Fibroblast of lung (primary cell): Measurements from ENCODE around the gene ACTL6B. TPM values are rescaled to one million over a fixed set of nuclear protein-coding genes. Genes with fewer than 3 reads are reported as not detected.

ENCODE experiments used
- DNase-seq, 2 donors: peaks; one replicate each; pipeline versions ENCODE4 v3.0.0 to v3.0.0-alpha.2; 2010; ENCODE audit warnings: low read depth in 2 of 2
- H2AFZ ChIP-seq: 2 replicates; pipeline ENCODE4 v1.5.1; 2012; ENCODE audit warnings: low read length, control low read depth, inconsistent platforms
- H3K27ac ChIP-seq: 2 replicates; pipeline ENCODE4 v1.5.1; 2011; ENCODE audit warnings: low read length, control low read depth; ENCODE audit not compliant: insufficient read depth
- H3K27me3 ChIP-seq: 2 replicates; pipeline ENCODE4 v1.5.1; 2011; ENCODE audit warnings: mild to moderate bottlenecking, low read length; ENCODE audit not compliant: control insufficient read depth, insufficient read depth
- H3K36me3 ChIP-seq: 2 replicates; pipeline ENCODE4 v1.5.1; 2011; ENCODE audit warnings: low read length; ENCODE audit not compliant: control insufficient read depth, insufficient read depth
- H3K4me1 ChIP-seq: 2 replicates; pipeline ENCODE4 v1.5.1; 2011; ENCODE audit warnings: low read length; ENCODE audit not compliant: control insufficient read depth, insufficient read depth; ENCODE audit errors: extremely low read depth
- H3K4me2 ChIP-seq: 2 replicates; pipeline ENCODE4 v1.5.1; 2011; ENCODE audit warnings: low read length, control low read depth; ENCODE audit not compliant: insufficient read depth; ENCODE audit errors: extremely low read depth
- H3K4me3 ChIP-seq, 4 experiments: fragments of 200-600 bp in 1 of 4; sonication (generic) in 1 of 4; replicated peaks in 1 of 4; 2 replicates each; pipeline ENCODE4 v1.5.1; 2011 to 2016; ENCODE audit warnings: low read length in 4 of 4, low read depth in 3 of 4, mild to moderate bottlenecking in 3 of 4, control low read depth in 2 of 4, inconsistent platforms in 1 of 4, mixed read lengths in 1 of 4; ENCODE audit not compliant: insufficient read depth in 1 of 4; ENCODE audit errors: control extremely low read depth in 1 of 4
- H3K79me2 ChIP-seq: 2 replicates; pipeline ENCODE4 v1.5.1; 2012; ENCODE audit warnings: mild to moderate bottlenecking, low read length, inconsistent platforms; ENCODE audit not compliant: control insufficient read depth, insufficient read depth
- H3K9ac ChIP-seq: 2 replicates; pipeline ENCODE4 v1.5.1; 2011; ENCODE audit warnings: mild to moderate bottlenecking, low read length, control low read depth; ENCODE audit not compliant: insufficient read depth
- H3K9me3 ChIP-seq: 2 replicates; pipeline ENCODE4 v1.5.1; 2012; ENCODE audit warnings: low read depth, low read length; ENCODE audit not compliant: control insufficient read depth, insufficient read depth
- H4K20me1 ChIP-seq: 2 replicates; pipeline ENCODE4 v1.5.1; 2011; ENCODE audit warnings: low read length; ENCODE audit not compliant: control insufficient read depth, insufficient read depth; ENCODE audit errors: extremely low read depth
- CTCF ChIP-seq, 2 donors: IDR thresholded peaks in 1 of 2; conservative IDR thresholded peaks in 1 of 2; 1 replicate in 1 of 2; 2 replicates in 1 of 2; pipeline ENCODE4 v1.5.1; 2011 to 2012; ENCODE audit warnings: low read length in 2 of 2, control low read depth in 1 of 2, inconsistent platforms in 1 of 2, low read depth in 1 of 2, mild to moderate bottlenecking in 1 of 2
- EZH2 ChIP-seq: IDR thresholded peaks from 2 replicates; pipeline ENCODE4 v1.5.1; 2012; ENCODE audit warnings: low read length, control low read depth, mild to moderate bottlenecking; ENCODE audit errors: missing control alignments
- polyA plus RNA-seq, 2 donors: library from polyadenylated mRNA; depleted of rRNA in 1 of 2; stranded (reverse) in 1 of 2; unstranded in 1 of 2; fragments of >200 nt; gene quantifications; 2 replicates each; pipeline ENCODE4 v1.2.1, GENCODE V29; 2011 to 2012; ENCODE audit warnings: missing spikeins in 1 of 2
- total RNA-seq: library from RNA; depleted of rRNA; stranded (reverse); fragments of >200 nt; gene quantifications from 2 replicates; pipeline ENCODE4 v1.2.1, GENCODE V29; 2014

The ACTL6B gene
- total and polyA plus RNA-seq, 2 donors (not counting 1 experiment from before 2014, with no cell fraction given) = not detected

- DNase-seq = no peak
- Histone ChIP-seq H3K27me3 (no peaks in the 10 kb centered on the region), H3K27ac (no peak overlapping the region), H3K9me3 (no peaks in the 10 kb centered on the region), H3K4me3 (no peak overlapping the region), H3K9ac (no peak overlapping the region), H3K4me1 (no peaks in the 10 kb centered on the region), H3K79me2 (no peaks in the 10 kb centered on the region), H4K20me1 (no peaks in the 10 kb centered on the region), H2AFZ (no peak overlapping the region), H3K4me2 (no peak overlapping the region), H3K36me3 (no peaks in the 10 kb centered on the region)
- TF ChIP-seq CTCF (conservative IDR thresholded peaks at IDR 0.05 in 1 of 2, IDR thresholded peaks at IDR 0.05 in 1 of 2; ENCODE audit: low read depth in 1 of 2, low read length in 2 of 2) = no peak
- no peak for TF ChIP-seq EZH2
Observed at GRCh38 chr7:100641860-100642533, 14.3 kb downstream of the ACTL6B start.

- no peak within 1 kb of the TSS for H3K4me3 ChIP-seq
- no peak within 1 kb of the TSS for H3K27ac ChIP-seq
- H3K4me1 ChIP-seq = no peaks in the 10 kb centered on the region
- H3K36me3 ChIP-seq = no peaks in the 10 kb centered on the region
- H3K9ac ChIP-seq = no peak within 1 kb of the TSS
- no peak within 1 kb of the TSS for H2AFZ ChIP-seq
- no peaks in the 10 kb centered on the region for H4K20me1 ChIP-seq
- DNase-seq = no peak
- no peaks in the 10 kb centered on the region for H3K9me3 ChIP-seq
- no peak within 1 kb of the TSS for H3K4me2 ChIP-seq
- no peaks in the 10 kb centered on the region for H3K27me3 ChIP-seq
- TF ChIP-seq CTCF (conservative IDR thresholded peaks at IDR 0.05 in 1 of 2, IDR thresholded peaks at IDR 0.05 in 1 of 2; ENCODE audit: low read depth in 1 of 2, low read length in 2 of 2) (no peak), EZH2 (no peak)
- H3K79me2 ChIP-seq = no peaks in the 10 kb centered on the region
Observed at GRCh38 chr7:100641463-100641859, 14.8 kb downstream of the ACTL6B start, which contains the start of gene TFR2. Gene TFR2 (minus strand): TSS chr7:100641552. CDS start chr7:100641509, 43 bp downstream.

- H3K4me1 ChIP-seq = no peaks in the 10 kb centered on the region
- DNase-seq = no peak
- H3K9me3 ChIP-seq = no peaks in the 10 kb centered on the region
- H3K9ac ChIP-seq = no peak overlapping the region
- H3K27ac ChIP-seq = no peak overlapping the region
- no peaks in the 10 kb centered on the region for H4K20me1 ChIP-seq
- H3K36me3 ChIP-seq = no peaks in the 10 kb centered on the region
- no peaks in the 10 kb centered on the region for H3K79me2 ChIP-seq
- no peak overlapping the region for H2AFZ ChIP-seq
- no peaks in the 10 kb centered on the region for H3K27me3 ChIP-seq
- TF ChIP-seq EZH2 = no peak
- no peak for TF ChIP-seq CTCF (conservative IDR thresholded peaks at IDR 0.05 in 1 of 2, IDR thresholded peaks at IDR 0.05 in 1 of 2; ENCODE audit: low read depth in 1 of 2, low read length in 2 of 2)
- no peak overlapping the region for H3K4me2 ChIP-seq
- H3K4me3 ChIP-seq = no peak overlapping the region
Observed at GRCh38 chr7:100640517-100641440, 15.5 kb downstream of the ACTL6B start.
